ENCODE data around the gene PTPN6. TPM values are rescaled to one million over a fixed set of nuclear protein-coding genes. Genes with fewer than 3 reads are reported as not detected.

Gene PTPN6
- total and polyA plus RNA-seq, 9 of the 15 experiments (the other 6 are each of a cell fraction or from before 2014, with no cell fraction given), result 1.5 to 5.1 (median 3.9) TPM

DNA sequence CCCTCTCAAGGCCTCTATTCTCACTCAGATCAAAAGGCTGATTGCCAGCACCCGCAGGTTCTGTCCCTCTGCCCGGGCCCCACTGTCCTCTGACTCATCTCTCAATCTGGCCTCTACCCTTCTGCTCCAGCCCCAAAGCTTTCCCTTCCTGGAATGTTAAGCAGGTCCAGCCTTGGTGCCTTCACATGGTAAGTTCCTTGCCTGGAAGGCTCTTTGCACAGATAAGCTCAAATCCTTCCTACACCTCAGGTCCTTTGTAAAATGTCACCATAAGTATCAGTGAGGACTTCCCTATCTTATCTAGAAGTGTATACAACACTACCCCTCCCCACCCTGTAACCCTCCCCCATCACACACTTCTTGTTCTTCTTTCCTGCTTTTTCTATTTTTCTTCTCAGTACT, 44.9 kb downstream of the PTPN6 start (continued):
- TF ChIP-seq KDM1A (IDR thresholded peaks at IDR 0.05) (peak; percentile 77 to 82; a peak in 3 of 4 replicates), FOSL1 (tag; conservative IDR thresholded peaks at IDR 0.05) (peak; percentile 93), TARDBP (IDR thresholded peaks at IDR 0.05) (peak; percentile 59; the same call in 1 of the 2 replicates), RBBP5 (IDR thresholded peaks at IDR 0.05; ENCODE audit: borderline replicate concordance, insufficient read depth, low read length, poor library complexity, severe bottlenecking) (no peak), MTA1 (IDR thresholded peaks at IDR 0.05; ENCODE audit: borderline replicate concordance) (peak; percentile 64; the same call in 1 of the 2 replicates)
- TF ChIP-seq, protein P1, sequence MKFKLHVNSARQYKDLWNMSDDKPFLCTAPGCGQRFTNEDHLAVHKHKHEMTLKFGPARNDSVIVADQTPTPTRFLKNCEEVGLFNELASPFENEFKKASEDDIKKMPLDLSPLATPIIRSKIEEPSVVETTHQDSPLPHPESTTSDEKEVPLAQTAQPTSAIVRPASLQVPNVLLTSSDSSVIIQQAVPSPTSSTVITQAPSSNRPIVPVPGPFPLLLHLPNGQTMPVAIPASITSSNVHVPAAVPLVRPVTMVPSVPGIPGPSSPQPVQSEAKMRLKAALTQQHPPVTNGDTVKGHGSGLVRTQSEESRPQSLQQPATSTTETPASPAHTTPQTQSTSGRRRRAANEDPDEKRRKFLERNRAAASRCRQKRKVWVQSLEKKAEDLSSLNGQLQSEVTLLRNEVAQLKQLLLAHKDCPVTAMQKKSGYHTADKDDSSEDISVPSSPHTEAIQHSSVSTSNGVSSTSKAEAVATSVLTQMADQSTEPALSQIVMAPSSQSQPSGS (CRISPR knock-in tag; IDR thresholded peaks at IDR 0.05), result no peak

DNA sequence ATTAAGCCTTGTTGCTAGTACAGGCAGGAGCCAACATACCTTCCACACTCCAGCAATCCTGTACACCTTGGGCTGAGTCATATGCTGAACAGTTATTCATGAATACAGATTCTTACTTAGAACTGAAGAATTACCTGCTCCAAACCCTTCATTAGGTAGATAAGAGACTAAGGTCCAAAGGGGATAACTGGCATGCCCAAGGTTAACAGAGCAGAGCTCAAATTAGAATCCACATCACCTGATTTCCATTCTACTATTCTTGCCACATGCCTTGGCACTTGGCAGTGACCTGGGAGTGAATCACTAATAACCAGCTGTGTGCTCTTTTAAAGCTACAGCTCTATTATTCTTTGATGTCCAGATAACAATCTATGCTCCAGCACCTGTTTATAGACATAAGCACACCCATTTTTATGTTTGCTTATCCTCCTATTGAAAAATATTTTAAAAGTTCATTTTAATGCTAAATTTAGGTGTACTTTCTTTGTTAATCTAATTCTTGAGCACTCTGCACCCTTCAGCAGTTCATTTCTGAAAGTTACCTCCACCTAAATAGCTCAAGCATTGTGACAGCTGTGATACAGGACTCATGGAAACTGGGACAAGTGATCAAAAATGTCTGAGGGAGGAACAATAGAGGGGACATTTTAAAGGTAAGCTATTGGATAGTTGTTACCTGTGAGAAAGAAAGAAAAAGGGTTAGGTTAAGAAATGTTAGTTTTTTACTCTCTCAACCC, 47.7 kb downstream of the PTPN6 start:
- H2AFZ ChIP-seq (ENCODE audit: low read depth, low read length), result no peak overlapping the region
- POLR2A ChIA-PET, result interaction anchor here (1.0 to 1.9 kb wide), 4 partner anchors 13 to 34 kb away, joined by 3 to 8 read pairs (median 4); no protein-coding TSS in a partner anchor
- DNase-seq (ENCODE audit: extremely low read depth in 1 of 4, low spot score in 3 of 4) (no peak), ATAC-seq (no peak), FAIRE-seq (no peak)
- no peaks in the 10 kb centered on the region for H3K9me1 ChIP-seq (ENCODE audit: control insufficient read depth, insufficient read depth, low read length)
- intact Hi-C loops (cut with micrococcal nuclease), result no loop called here
- no TSS peak for BruUV-seq (replicated peaks)
- no peak overlapping the region for H3K4me2 ChIP-seq (ENCODE audit: insufficient read depth, low read length)
- no peaks in the 10 kb centered on the region for H3K79me2 ChIP-seq (ENCODE audit: control insufficient read depth, insufficient read depth, low read length)
- no peak overlapping the region for H3K27ac ChIP-seq (ENCODE audit: extremely low read depth, low read depth, low read length)
- peaks cover 0 to 13% of the 10 kb centered on the region in 2 experiments; a peak in 4 of 5 replicates for H3K4me1 ChIP-seq (replicated peaks in 1 of 2; ENCODE audit: control insufficient read depth in 2 of 2, insufficient read depth in 2 of 2, low read length in 2 of 2)
- H3K9ac ChIP-seq (ENCODE audit: insufficient read depth in 1 of 2, low read depth in 2 of 2, low read length in 2 of 2), result no peak overlapping the region
- H3K27me3 ChIP-seq (ENCODE audit: control insufficient read depth in 2 of 2, insufficient read depth in 2 of 2, low read length in 2 of 2), result no peaks in the 10 kb centered on the region
- CTCF ChIA-PET (ENCODE audit: low intra/inter-chr PET ratio), result no interaction called here
- H4K20me1 ChIP-seq (replicated peaks; ENCODE audit: control insufficient read depth, insufficient read depth, low read length), result no peaks in the 10 kb centered on the region
- peaks cover 19% of the 10 kb centered on the region; the same call in 2 of the 3 replicates for H3K36me3 ChIP-seq (ENCODE audit: control insufficient read depth, insufficient read depth, low read length)
- TF ChIP-seq, protein P2, sequence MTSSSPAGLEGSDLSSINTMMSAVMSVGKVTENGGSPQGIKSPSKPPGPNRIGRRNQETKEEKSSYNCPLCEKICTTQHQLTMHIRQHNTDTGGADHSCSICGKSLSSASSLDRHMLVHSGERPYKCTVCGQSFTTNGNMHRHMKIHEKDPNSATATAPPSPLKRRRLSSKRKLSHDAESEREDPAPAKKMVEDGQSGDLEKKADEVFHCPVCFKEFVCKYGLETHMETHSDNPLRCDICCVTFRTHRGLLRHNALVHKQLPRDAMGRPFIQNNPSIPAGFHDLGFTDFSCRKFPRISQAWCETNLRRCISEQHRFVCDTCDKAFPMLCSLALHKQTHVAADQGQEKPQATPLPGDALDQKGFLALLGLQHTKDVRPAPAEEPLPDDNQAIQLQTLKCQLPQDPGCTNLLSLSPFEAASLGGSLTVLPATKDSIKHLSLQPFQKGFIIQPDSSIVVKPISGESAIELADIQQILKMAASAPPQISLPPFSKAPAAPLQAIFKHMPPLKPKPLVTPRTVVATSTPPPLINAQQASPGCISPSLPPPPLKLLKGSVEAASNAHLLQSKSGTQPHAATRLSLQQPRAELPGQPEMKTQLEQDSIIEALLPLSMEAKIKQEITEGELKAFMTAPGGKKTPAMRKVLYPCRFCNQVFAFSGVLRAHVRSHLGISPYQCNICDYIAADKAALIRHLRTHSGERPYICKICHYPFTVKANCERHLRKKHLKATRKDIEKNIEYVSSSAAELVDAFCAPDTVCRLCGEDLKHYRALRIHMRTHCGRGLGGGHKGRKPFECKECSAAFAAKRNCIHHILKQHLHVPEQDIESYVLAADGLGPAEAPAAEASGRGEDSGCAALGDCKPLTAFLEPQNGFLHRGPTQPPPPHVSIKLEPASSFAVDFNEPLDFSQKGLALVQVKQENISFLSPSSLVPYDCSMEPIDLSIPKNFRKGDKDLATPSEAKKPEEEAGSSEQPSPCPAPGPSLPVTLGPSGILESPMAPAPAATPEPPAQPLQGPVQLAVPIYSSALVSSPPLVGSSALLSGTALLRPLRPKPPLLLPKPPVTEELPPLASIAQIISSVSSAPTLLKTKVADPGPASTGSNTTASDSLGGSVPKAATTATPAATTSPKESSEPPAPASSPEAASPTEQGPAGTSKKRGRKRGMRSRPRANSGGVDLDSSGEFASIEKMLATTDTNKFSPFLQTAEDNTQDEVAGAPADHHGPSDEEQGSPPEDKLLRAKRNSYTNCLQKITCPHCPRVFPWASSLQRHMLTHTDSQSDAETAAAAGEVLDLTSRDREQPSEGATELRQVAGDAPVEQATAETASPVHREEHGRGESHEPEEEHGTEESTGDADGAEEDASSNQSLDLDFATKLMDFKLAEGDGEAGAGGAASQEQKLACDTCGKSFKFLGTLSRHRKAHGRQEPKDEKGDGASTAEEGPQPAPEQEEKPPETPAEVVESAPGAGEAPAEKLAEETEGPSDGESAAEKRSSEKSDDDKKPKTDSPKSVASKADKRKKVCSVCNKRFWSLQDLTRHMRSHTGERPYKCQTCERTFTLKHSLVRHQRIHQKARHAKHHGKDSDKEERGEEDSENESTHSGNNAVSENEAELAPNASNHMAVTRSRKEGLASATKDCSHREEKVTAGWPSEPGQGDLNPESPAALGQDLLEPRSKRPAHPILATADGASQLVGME (CRISPR knock-in tag; IDR thresholded peaks at IDR 0.05), result no peak
- TF ChIP-seq TAL1 (IDR thresholded peaks at IDR 0.05), result no peak
- no peak for TF ChIP-seq ZFP1 (CRISPR knock-in tag; IDR thresholded peaks at IDR 0.05)
- no peaks in the 10 kb centered on the region for H3K9me3 ChIP-seq (replicated peaks; ENCODE audit: control insufficient read depth, insufficient read depth, low read depth, low read length)
- H3K4me3 ChIP-seq, result no peak overlapping the region
- in situ Hi-C loops (cut with MboI), result no loop called here

All from K562 (cell line).